Neural cell (in vitro differentiated cells): ENCODE results near the gene ANKEF1. TPM values are rescaled to one million over a fixed set of nuclear protein-coding genes. Genes with fewer than 3 reads are reported as not detected.

Experiments used
- H2AFZ ChIP-seq: fragments of 200-600, 300-800 bp; sonication (generic), shearing (Covaris generic); 2 replicates; pipeline ENCODE4 v1.6.0; 2014; ENCODE audit warnings: low read depth, mild to moderate bottlenecking, antibody characterized with exemption, low read length, moderate library complexity
- H3F3A ChIP-seq: fragments of 200-600 bp; shearing (Covaris generic); 2 replicates; pipeline ENCODE4 v1.6.1; 2016; ENCODE audit warnings: mild to moderate bottlenecking, moderate library complexity, mixed read lengths, antibody characterized with exemption, low read length; ENCODE audit not compliant: insufficient read depth, poor library complexity, severe bottlenecking
- H3K27ac ChIP-seq: fragments of 200-600, 300-800 bp; sonication (generic), shearing (Covaris generic); 2 replicates; pipeline ENCODE4 v1.5.1; 2014; ENCODE audit warnings: mild to moderate bottlenecking, low read length, moderate library complexity
- H3K27me3 ChIP-seq: fragments of 300-800, 200-600 bp; sonication (generic), shearing (Covaris generic); 2 replicates; pipeline ENCODE4 v1.6.0; 2014; ENCODE audit warnings: mild to moderate bottlenecking, low read depth, low read length, moderate library complexity; ENCODE audit not compliant: insufficient read depth
- H3K36me3 ChIP-seq: fragments of 300-800, 200-600 bp; sonication (generic), shearing (Covaris generic); 2 replicates; pipeline ENCODE4 v1.5.1; 2014; ENCODE audit warnings: mild to moderate bottlenecking, antibody characterized with exemption, low read length, moderate library complexity; ENCODE audit not compliant: insufficient read depth
- H3K4me2 ChIP-seq: fragments of 300-800, 200-600 bp; sonication (generic), shearing (Covaris generic); 2 replicates; pipeline ENCODE4 v1.6.0; 2014; ENCODE audit warnings: mild to moderate bottlenecking, low read length
- H3K4me3 ChIP-seq: fragments of 300-800, 200-600 bp; sonication (generic), shearing (Covaris generic); 2 replicates; pipeline ENCODE4 v1.5.1; 2014; ENCODE audit warnings: mild to moderate bottlenecking, low read length, moderate library complexity
- H3K79me2 ChIP-seq: fragments of 200-600 bp; shearing (Covaris generic); replicated peaks from 2 replicates; pipeline ENCODE4 v1.6.0; 2014; ENCODE audit warnings: mild to moderate bottlenecking, low read length, moderate library complexity; ENCODE audit not compliant: insufficient read depth
- H3K9ac ChIP-seq: fragments of 300-800, 200-600 bp; sonication (generic), shearing (Covaris generic); 2 replicates; pipeline ENCODE4 v1.6.1; 2016; ENCODE audit warnings: mild to moderate bottlenecking, low read length, mixed read lengths
- H3K9me2 ChIP-seq: fragments of 200-600 bp; shearing (Covaris generic); 2 replicates; pipeline ENCODE4 v1.6.1; 2016; ENCODE audit warnings: mild to moderate bottlenecking, low read length, mixed read lengths; ENCODE audit not compliant: insufficient read depth
- H3K9me3 ChIP-seq: fragments of 200-600, 300-800 bp; sonication (generic), shearing (Covaris generic); 2 replicates; pipeline ENCODE4 v1.6.1; 2016; ENCODE audit warnings: mild to moderate bottlenecking, mixed run types, low read length, moderate library complexity, mixed read lengths
- H4K20me1 ChIP-seq: fragments of 200-600 bp; shearing (Covaris generic); 2 replicates; pipeline ENCODE4 v1.6.1; 2016; ENCODE audit warnings: mild to moderate bottlenecking, mixed run types; ENCODE audit not compliant: insufficient read depth
- EP300 ChIP-seq: fragments of 450-650 bp; conservative IDR thresholded peaks from 2 replicates; pipeline ENCODE4 v1.6.1; 2014; ENCODE audit warnings: antibody characterized with exemption, mild to moderate bottlenecking, moderate library complexity; ENCODE audit not compliant: poor library complexity, severe bottlenecking
- EZH2 ChIP-seq: fragments of 200-600, 300-800 bp; shearing (Covaris generic), sonication (generic); IDR thresholded peaks from 2 replicates; pipeline ENCODE4 v1.6.1; 2014; ENCODE audit warnings: antibody characterized with exemption, low read length, borderline replicate concordance, mild to moderate bottlenecking; ENCODE audit not compliant: insufficient read depth, poor library complexity, severe bottlenecking
- MXI1 ChIP-seq: fragments of 450-650 bp; conservative IDR thresholded peaks from 2 replicates; pipeline ENCODE4 v1.6.1; 2014; ENCODE audit warnings: antibody characterized with exemption, mild to moderate bottlenecking; ENCODE audit not compliant: poor library complexity, severe bottlenecking
- POLR2AphosphoS5 ChIP-seq: IDR thresholded peaks from 2 replicates; pipeline ENCODE4 v1.6.1; 2012
- RAD21 ChIP-seq: fragments of 450-650 bp; conservative IDR thresholded peaks from 2 replicates; pipeline ENCODE4 v1.6.1; 2014; ENCODE audit warnings: antibody characterized with exemption, mild to moderate bottlenecking, moderate library complexity
- SMC3 ChIP-seq: fragments of 450-650 bp; conservative IDR thresholded peaks from 2 replicates; pipeline ENCODE4 v1.6.1; 2014; ENCODE audit warnings: antibody characterized with exemption, mild to moderate bottlenecking, moderate library complexity; ENCODE audit not compliant: poor library complexity
- TAF1 ChIP-seq: IDR thresholded peaks from 2 replicates; pipeline ENCODE4 v1.6.1; 2012; ENCODE audit warnings: low read depth
- polyA plus RNA-seq: library from polyadenylated mRNA; depleted of rRNA; stranded (reverse); fragments of >200 nt; gene quantifications from 2 replicates; pipeline ENCODE4 v1.2.3, GENCODE V29; 2014
- TF ChIP-seq, protein P1 (sequence below): IDR thresholded peaks from 2 replicates; pipeline ENCODE4 v1.6.1; 2012; ENCODE audit warnings: borderline replicate concordance
- TF ChIP-seq, protein P2 (sequence below): fragments of 450-650 bp; IDR thresholded peaks from 2 replicates; pipeline ENCODE4 v1.5.1; 2014; ENCODE audit warnings: antibody characterized with exemption, mild to moderate bottlenecking, moderate library complexity; ENCODE audit not compliant: poor library complexity, severe bottlenecking

Gene ANKEF1
- polyA plus RNA-seq, 1 donor from 2014 or later, result 3.5 TPM

DNA sequence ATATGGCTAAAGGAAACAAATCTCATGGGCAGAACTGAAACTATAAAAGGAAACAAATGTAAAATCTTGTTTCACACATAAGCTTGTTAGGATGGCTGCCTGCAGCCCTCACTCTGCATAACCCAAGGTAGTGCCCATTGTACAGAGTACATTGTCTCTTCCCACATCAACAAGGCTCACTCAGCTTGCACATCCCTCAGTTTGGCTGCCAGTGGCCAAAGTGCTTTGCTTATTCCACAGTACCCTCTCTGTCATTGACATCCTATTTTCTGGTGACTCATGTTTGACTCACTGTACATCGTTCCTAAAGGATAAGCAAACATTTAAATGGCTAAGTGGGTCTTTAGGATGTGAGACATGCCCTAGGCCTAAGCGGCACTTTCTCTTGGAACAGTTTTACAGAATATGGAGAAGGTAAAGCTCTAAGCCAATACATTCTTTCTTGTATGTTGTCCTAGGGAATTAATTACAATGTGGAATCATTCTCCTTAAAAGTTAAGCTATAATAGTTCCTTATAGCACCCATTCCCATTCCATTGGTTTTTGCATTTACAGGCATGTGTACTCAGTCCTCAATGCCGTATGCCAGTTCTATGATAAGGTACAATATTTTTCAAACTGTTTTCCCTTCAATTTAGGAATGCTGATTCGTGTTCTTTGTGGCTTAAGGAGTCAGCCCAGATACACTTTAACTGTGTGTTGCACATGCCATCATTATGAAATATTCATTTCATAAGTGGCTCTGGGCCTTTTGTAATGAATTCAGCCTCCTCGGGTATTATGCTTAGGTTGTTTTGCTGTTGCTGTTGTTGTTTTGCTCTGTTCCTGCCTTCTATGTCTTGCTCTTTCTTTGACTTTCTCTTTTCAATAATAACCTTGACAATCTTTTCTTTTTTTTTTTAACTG, 5.5 kb downstream of the ANKEF1 start:
- Histone ChIP-seq H3K9me3 (no peaks in the 10 kb centered on the region), H3K27me3 (no peaks in the 10 kb centered on the region), H3F3A (no peaks in the 10 kb centered on the region), H3K9me2 (no peaks in the 10 kb centered on the region), H3K79me2 (no peaks in the 10 kb centered on the region), H4K20me1 (no peaks in the 10 kb centered on the region), H3K27ac (no peak overlapping the region), H2AFZ (no peak overlapping the region), H3K4me2 (no peak overlapping the region), H3K36me3 (no peaks in the 10 kb centered on the region), H3K9ac (no peak overlapping the region), H3K4me3 (no peak overlapping the region)
- TF ChIP-seq SMC3, result no peak
- TF ChIP-seq EZH2, result no peak

DNA sequence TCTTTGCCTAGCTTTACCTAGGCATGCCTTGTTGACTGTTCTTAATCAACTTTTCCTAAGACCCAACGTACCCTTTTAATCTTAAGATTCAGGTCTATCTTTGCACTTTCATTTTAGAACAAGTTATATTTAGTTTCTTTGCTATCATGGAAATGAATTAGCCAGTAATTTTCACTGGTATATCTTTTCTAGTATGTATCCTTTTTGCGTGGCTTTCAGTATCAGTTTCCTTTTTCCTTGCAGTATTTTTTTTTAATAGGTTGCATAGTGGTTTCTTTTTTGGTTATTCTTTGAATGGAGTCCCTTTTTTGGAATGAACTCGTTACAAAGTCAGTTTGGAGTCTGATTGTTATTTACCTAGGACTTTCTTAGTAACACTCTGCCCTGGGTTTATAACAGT, 7.3 kb downstream of the ANKEF1 start:
- Histone ChIP-seq H3K9me3 (no peaks in the 10 kb centered on the region), H3F3A (no peaks in the 10 kb centered on the region), H2AFZ (no peak overlapping the region), H3K27ac (no peak overlapping the region), H3K9ac (no peak overlapping the region), H3K79me2 (no peaks in the 10 kb centered on the region), H3K4me2 (no peak overlapping the region), H4K20me1 (no peaks in the 10 kb centered on the region), H3K4me3 (no peak overlapping the region), H3K9me2 (no peaks in the 10 kb centered on the region), H3K27me3 (no peaks in the 10 kb centered on the region), H3K36me3 (no peaks in the 10 kb centered on the region)
- TF ChIP-seq EP300, result no peak
- no peak for TF ChIP-seq SMC3
- TF ChIP-seq TAF1, result no peak
- TF ChIP-seq, protein P1, sequence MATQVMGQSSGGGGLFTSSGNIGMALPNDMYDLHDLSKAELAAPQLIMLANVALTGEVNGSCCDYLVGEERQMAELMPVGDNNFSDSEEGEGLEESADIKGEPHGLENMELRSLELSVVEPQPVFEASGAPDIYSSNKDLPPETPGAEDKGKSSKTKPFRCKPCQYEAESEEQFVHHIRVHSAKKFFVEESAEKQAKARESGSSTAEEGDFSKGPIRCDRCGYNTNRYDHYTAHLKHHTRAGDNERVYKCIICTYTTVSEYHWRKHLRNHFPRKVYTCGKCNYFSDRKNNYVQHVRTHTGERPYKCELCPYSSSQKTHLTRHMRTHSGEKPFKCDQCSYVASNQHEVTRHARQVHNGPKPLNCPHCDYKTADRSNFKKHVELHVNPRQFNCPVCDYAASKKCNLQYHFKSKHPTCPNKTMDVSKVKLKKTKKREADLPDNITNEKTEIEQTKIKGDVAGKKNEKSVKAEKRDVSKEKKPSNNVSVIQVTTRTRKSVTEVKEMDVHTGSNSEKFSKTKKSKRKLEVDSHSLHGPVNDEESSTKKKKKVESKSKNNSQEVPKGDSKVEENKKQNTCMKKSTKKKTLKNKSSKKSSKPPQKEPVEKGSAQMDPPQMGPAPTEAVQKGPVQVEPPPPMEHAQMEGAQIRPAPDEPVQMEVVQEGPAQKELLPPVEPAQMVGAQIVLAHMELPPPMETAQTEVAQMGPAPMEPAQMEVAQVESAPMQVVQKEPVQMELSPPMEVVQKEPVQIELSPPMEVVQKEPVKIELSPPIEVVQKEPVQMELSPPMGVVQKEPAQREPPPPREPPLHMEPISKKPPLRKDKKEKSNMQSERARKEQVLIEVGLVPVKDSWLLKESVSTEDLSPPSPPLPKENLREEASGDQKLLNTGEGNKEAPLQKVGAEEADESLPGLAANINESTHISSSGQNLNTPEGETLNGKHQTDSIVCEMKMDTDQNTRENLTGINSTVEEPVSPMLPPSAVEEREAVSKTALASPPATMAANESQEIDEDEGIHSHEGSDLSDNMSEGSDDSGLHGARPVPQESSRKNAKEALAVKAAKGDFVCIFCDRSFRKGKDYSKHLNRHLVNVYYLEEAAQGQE, result no peak
- TF ChIP-seq POLR2AphosphoS5, result no peak
- TF ChIP-seq RAD21, result no peak
- TF ChIP-seq MXI1, result no peak
- no peak for TF ChIP-seq EZH2
- TF ChIP-seq, protein P2, sequence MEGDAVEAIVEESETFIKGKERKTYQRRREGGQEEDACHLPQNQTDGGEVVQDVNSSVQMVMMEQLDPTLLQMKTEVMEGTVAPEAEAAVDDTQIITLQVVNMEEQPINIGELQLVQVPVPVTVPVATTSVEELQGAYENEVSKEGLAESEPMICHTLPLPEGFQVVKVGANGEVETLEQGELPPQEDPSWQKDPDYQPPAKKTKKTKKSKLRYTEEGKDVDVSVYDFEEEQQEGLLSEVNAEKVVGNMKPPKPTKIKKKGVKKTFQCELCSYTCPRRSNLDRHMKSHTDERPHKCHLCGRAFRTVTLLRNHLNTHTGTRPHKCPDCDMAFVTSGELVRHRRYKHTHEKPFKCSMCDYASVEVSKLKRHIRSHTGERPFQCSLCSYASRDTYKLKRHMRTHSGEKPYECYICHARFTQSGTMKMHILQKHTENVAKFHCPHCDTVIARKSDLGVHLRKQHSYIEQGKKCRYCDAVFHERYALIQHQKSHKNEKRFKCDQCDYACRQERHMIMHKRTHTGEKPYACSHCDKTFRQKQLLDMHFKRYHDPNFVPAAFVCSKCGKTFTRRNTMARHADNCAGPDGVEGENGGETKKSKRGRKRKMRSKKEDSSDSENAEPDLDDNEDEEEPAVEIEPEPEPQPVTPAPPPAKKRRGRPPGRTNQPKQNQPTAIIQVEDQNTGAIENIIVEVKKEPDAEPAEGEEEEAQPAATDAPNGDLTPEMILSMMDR, result no peak
